DND-41 (cell line): Measurements from ENCODE around the gene ACBD6.

Experiments
- EZH2 ChIP-seq: IDR thresholded peaks from 3 replicates; pipeline ENCODE4 v1.6.1; 2012; ENCODE audit warnings: borderline replicate concordance, low read depth, mild to moderate bottlenecking, moderate library complexity, low read length, inconsistent platforms; ENCODE audit not compliant: severe bottlenecking
- TF ChIP-seq, protein P1 (sequence below): IDR thresholded peaks from 2 replicates; pipeline ENCODE4 v1.5.1; 2012; ENCODE audit warnings: borderline replicate concordance, low read length, moderate library complexity, mild to moderate bottlenecking; ENCODE audit not compliant: poor library complexity, severe bottlenecking; ENCODE audit errors: extremely low read depth

DNA sequence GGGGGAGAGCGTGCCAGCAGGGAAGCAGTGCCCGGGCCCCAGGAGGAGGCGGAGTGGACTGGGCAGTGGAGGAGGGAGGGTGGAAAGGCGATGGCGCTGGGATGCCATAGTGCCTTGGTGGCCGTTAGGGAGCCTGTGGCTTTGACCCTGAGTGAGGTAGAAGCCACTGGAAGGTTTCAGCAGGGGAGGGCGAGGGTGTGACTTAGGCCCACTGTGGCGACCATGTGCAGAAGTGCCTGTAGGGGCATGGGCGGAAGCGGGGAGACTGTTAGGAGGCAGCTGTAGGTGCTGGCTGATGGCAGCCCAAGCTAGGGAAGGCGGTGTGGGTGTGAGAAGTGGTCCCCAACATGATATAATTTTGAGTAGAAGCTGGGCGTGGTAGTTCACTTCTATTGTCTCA is 244.1 kb downstream of the ACBD6 start:
- TF ChIP-seq, protein P1, sequence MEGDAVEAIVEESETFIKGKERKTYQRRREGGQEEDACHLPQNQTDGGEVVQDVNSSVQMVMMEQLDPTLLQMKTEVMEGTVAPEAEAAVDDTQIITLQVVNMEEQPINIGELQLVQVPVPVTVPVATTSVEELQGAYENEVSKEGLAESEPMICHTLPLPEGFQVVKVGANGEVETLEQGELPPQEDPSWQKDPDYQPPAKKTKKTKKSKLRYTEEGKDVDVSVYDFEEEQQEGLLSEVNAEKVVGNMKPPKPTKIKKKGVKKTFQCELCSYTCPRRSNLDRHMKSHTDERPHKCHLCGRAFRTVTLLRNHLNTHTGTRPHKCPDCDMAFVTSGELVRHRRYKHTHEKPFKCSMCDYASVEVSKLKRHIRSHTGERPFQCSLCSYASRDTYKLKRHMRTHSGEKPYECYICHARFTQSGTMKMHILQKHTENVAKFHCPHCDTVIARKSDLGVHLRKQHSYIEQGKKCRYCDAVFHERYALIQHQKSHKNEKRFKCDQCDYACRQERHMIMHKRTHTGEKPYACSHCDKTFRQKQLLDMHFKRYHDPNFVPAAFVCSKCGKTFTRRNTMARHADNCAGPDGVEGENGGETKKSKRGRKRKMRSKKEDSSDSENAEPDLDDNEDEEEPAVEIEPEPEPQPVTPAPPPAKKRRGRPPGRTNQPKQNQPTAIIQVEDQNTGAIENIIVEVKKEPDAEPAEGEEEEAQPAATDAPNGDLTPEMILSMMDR: no peak
- no peak for TF ChIP-seq EZH2
